Keratinocyte (primary cell): ENCODE results near the gene STX8.

ENCODE experiments used
- EZH2 ChIP-seq: IDR thresholded peaks from one replicate; pipeline ENCODE4 v1.6.1; 2012; ENCODE audit warnings: inconsistent platforms, mild to moderate bottlenecking, low read length, moderate library complexity
- TF ChIP-seq, protein P1 (sequence below), 3 experiments: IDR thresholded peaks in 1 of 3; conservative IDR thresholded peaks in 1 of 3; optimal IDR thresholded peaks in 1 of 3; 2 replicates in 2 of 3; 3 replicates in 1 of 3; pipeline versions ENCODE3 to v1.5.1; 2011; ENCODE audit warnings: low read length in 3 of 3, mild to moderate bottlenecking in 3 of 3, moderate library complexity in 2 of 3, control low read depth in 1 of 3, inconsistent platforms in 1 of 3; ENCODE audit not compliant: insufficient read depth in 2 of 3; ENCODE audit errors: extremely low read depth in 1 of 3

- TF ChIP-seq, protein P1, sequence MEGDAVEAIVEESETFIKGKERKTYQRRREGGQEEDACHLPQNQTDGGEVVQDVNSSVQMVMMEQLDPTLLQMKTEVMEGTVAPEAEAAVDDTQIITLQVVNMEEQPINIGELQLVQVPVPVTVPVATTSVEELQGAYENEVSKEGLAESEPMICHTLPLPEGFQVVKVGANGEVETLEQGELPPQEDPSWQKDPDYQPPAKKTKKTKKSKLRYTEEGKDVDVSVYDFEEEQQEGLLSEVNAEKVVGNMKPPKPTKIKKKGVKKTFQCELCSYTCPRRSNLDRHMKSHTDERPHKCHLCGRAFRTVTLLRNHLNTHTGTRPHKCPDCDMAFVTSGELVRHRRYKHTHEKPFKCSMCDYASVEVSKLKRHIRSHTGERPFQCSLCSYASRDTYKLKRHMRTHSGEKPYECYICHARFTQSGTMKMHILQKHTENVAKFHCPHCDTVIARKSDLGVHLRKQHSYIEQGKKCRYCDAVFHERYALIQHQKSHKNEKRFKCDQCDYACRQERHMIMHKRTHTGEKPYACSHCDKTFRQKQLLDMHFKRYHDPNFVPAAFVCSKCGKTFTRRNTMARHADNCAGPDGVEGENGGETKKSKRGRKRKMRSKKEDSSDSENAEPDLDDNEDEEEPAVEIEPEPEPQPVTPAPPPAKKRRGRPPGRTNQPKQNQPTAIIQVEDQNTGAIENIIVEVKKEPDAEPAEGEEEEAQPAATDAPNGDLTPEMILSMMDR (optimal IDR thresholded peaks at IDR 0.05 in 1 of 3, IDR thresholded peaks at IDR 0.05 in 1 of 3, conservative IDR thresholded peaks at IDR 0.05 in 1 of 3; ENCODE audit: extremely low read depth in 1 of 3, insufficient read depth in 2 of 3, low read length in 3 of 3) = no peak
- no peak for TF ChIP-seq EZH2
Measured at GRCh38 chr17:9421525-9421924, 154.1 kb downstream of the STX8 start.
